HUES64 (cell line): ENCODE results near the gene ATXN10.

Source experiments
- H3K27ac ChIP-seq: 2 replicates; pipeline ENCODE4 v1.7.0; 2013; ENCODE audit warnings: low read depth, low read length, inconsistent platforms
- H3K27me3 ChIP-seq: 2 replicates; pipeline ENCODE4 v1.6.1; 2013; ENCODE audit warnings: mild to moderate bottlenecking, low read length; ENCODE audit not compliant: insufficient read depth
- H3K36me3 ChIP-seq: 2 replicates; pipeline ENCODE4 v1.6.1; 2013; ENCODE audit warnings: mild to moderate bottlenecking, low read length; ENCODE audit not compliant: insufficient read depth
- H3K4me1 ChIP-seq: 2 replicates; pipeline ENCODE4 v1.6.1; 2013; ENCODE audit warnings: mild to moderate bottlenecking, low read length, moderate library complexity; ENCODE audit not compliant: insufficient read depth
- H3K4me3 ChIP-seq: 2 replicates; pipeline ENCODE4 v1.5.1; 2013; ENCODE audit warnings: mild to moderate bottlenecking, low read length, moderate library complexity
- H3K9ac ChIP-seq: 2 replicates; pipeline ENCODE4 v1.6.1; 2013; ENCODE audit warnings: mild to moderate bottlenecking, low read depth, low read length
- H3K9me3 ChIP-seq: 2 replicates; pipeline ENCODE4 v1.6.1; 2013; ENCODE audit warnings: low read depth, low read length; ENCODE audit not compliant: insufficient read depth
- WGBS: fragments of 150-250, 120-280 bp; methylation state at CpG from one replicate; pipeline ENCODE4 v1.1.7; 2013; ENCODE audit warnings: missing lambda C conversion rate; 5-methylcytosine and 5-hydroxymethylcytosine counted together

ATXN10 gene

GRCh38 chr22:45816776-45817175 is 145.1 kb downstream of the ATXN10 start:
- no peak overlapping the region for H3K9ac ChIP-seq
- no peak overlapping the region for H3K27ac ChIP-seq
- peaks cover 21% of the 10 kb centered on the region for H3K36me3 ChIP-seq
- no peaks in the 10 kb centered on the region for H3K27me3 ChIP-seq
- H3K4me1 ChIP-seq, result no peaks in the 10 kb centered on the region
- WGBS, result 96% methylated on average over 8 of the region's 8 CpGs
- H3K9me3 ChIP-seq, result no peaks in the 10 kb centered on the region
- no peak overlapping the region for H3K4me3 ChIP-seq

- WGBS, result 90% methylated on average over 7 of the region's 8 CpGs
- Histone ChIP-seq H3K9me3 (no peaks in the 10 kb centered on the region), H3K27ac (no peak overlapping the region), H3K36me3 (peaks cover 21% of the 10 kb centered on the region), H3K4me3 (no peak overlapping the region), H3K27me3 (no peaks in the 10 kb centered on the region), H3K4me1 (no peaks in the 10 kb centered on the region), H3K9ac (no peak overlapping the region; the same call in 1 of the 2 replicates)
Observed at GRCh38 chr22:45817745-45818423, 146.2 kb downstream of the ATXN10 start.

- Histone ChIP-seq H3K9ac (no peak overlapping the region), H3K4me1 (no peaks in the 10 kb centered on the region), H3K27ac (no peak overlapping the region), H3K9me3 (no peaks in the 10 kb centered on the region), H3K36me3 (peaks cover 20% of the 10 kb centered on the region), H3K27me3 (no peaks in the 10 kb centered on the region), H3K4me3 (no peak overlapping the region)
- 74% methylated on average over 14 of the region's 14 CpGs for WGBS
Observed at GRCh38 chr22:45818424-45819085, 146.9 kb downstream of the ATXN10 start.

GRCh38 chr22:45819305-45819704 is 147.7 kb downstream of the ATXN10 start:
- no peaks in the 10 kb centered on the region for H3K27me3 ChIP-seq
- 93% methylated on average over 5 of the region's 5 CpGs for WGBS
- H3K4me3 ChIP-seq, result no peak overlapping the region
- H3K9ac ChIP-seq, result no peak overlapping the region
- no peaks in the 10 kb centered on the region for H3K9me3 ChIP-seq
- peaks cover 13% of the 10 kb centered on the region for H3K36me3 ChIP-seq
- no peak overlapping the region for H3K27ac ChIP-seq
- H3K4me1 ChIP-seq, result no peaks in the 10 kb centered on the region

- Histone ChIP-seq H3K27me3 (no peaks in the 10 kb centered on the region), H3K4me1 (no peaks in the 10 kb centered on the region), H3K4me3 (no peak overlapping the region), H3K9me3 (no peaks in the 10 kb centered on the region), H3K27ac (no peak overlapping the region), H3K9ac (no peak overlapping the region), H3K36me3 (peaks cover 7% of the 10 kb centered on the region; the same call in 1 of the 2 replicates)
- WGBS, result 96% methylated on average over 6 of the region's 6 CpGs
Observed at GRCh38 chr22:45823336-45823735, 151.7 kb downstream of the ATXN10 start.

GRCh38 chr22:45826520-45826919 is 154.9 kb downstream of the ATXN10 start:
- Histone ChIP-seq H3K9ac (no peak overlapping the region), H3K27ac (no peak overlapping the region), H3K36me3 (peaks cover 3% of the 10 kb centered on the region; the same call in 1 of the 2 replicates), H3K9me3 (no peaks in the 10 kb centered on the region), H3K27me3 (no peaks in the 10 kb centered on the region), H3K4me3 (no peak overlapping the region), H3K4me1 (0 out of 2 replicates have a peak, but pooled peaks cover under 1% of the 10 kb centered on the region)
- 92% methylated on average over 2 of the region's 2 CpGs for WGBS

- Histone ChIP-seq H3K9ac (no peak overlapping the region), H3K4me3 (no peak overlapping the region), H3K9me3 (no peaks in the 10 kb centered on the region), H3K27me3 (no peaks in the 10 kb centered on the region), H3K36me3 (peaks cover 6% of the 10 kb centered on the region), H3K27ac (no peak overlapping the region), H3K4me1 (peaks cover 13% of the 10 kb centered on the region)
- no CpG with 5 or more reads among the region's 1 CpG for WGBS
Observed at GRCh38 chr22:45828841-45829240, 157.2 kb downstream of the ATXN10 start.

- H3K27ac ChIP-seq, result no peak overlapping the region
- peaks cover 15% of the 10 kb centered on the region for H3K36me3 ChIP-seq
- no peak overlapping the region for H3K9ac ChIP-seq
- H3K4me1 ChIP-seq, result peaks cover 13% of the 10 kb centered on the region
- H3K27me3 ChIP-seq, result no peaks in the 10 kb centered on the region
- H3K9me3 ChIP-seq, result no peaks in the 10 kb centered on the region
- WGBS, result 94% methylated on average over 2 of the region's 3 CpGs
- no peak overlapping the region for H3K4me3 ChIP-seq
Observed at GRCh38 chr22:45830531-45831245, 159.1 kb downstream of the ATXN10 start.

- Histone ChIP-seq H3K36me3 (peaks cover 15% of the 10 kb centered on the region), H3K4me3 (no peak overlapping the region), H3K9me3 (no peaks in the 10 kb centered on the region), H3K27me3 (no peaks in the 10 kb centered on the region), H3K9ac (no peak overlapping the region), H3K4me1 (peaks cover 13% of the 10 kb centered on the region), H3K27ac (no peak overlapping the region)
- WGBS, result 93% methylated on average over 2 of the region's 2 CpGs
Observed at GRCh38 chr22:45831394-45831793, 159.8 kb downstream of the ATXN10 start.

GRCh38 chr22:45832180-45832579 is 160.5 kb downstream of the ATXN10 start:
- WGBS, result 76% methylated on average over 2 of the region's 2 CpGs
- H3K9ac ChIP-seq, result no peak overlapping the region
- H3K27me3 ChIP-seq, result no peaks in the 10 kb centered on the region
- H3K36me3 ChIP-seq, result peaks cover 15% of the 10 kb centered on the region
- H3K9me3 ChIP-seq, result no peaks in the 10 kb centered on the region
- peaks cover 13% of the 10 kb centered on the region for H3K4me1 ChIP-seq
- H3K27ac ChIP-seq, result no peak overlapping the region
- H3K4me3 ChIP-seq, result no peak overlapping the region

- H3K4me3 ChIP-seq, result no peak overlapping the region
- H3K4me1 ChIP-seq, result peaks cover 13% of the 10 kb centered on the region
- peaks cover 13% of the 10 kb centered on the region for H3K36me3 ChIP-seq
- H3K9me3 ChIP-seq, result no peaks in the 10 kb centered on the region
- WGBS, result 95% methylated on average over 7 of the region's 8 CpGs
- H3K27me3 ChIP-seq, result no peaks in the 10 kb centered on the region
- no peak overlapping the region for H3K9ac ChIP-seq
- no peak overlapping the region for H3K27ac ChIP-seq
Observed at GRCh38 chr22:45832959-45833580, 161.4 kb downstream of the ATXN10 start.
